HCT116 (cell line): ENCODE data around the gene STON2. TPM values are rescaled to one million over a fixed set of nuclear protein-coding genes. Genes with fewer than 3 reads are reported as not detected.

ENCODE experiments used
- ATAC-seq: fragments of 200-7000 bp; cut with Tn5 transposase; 2 replicates; pipeline ENCODE4 v1.9.1; 2020; ENCODE audit warnings: mild to moderate bottlenecking, moderate library complexity
- BruUV-seq: library from RNA; stranded (reverse); fragments of 400-500 nt; replicated peaks from 2 replicates; lab custom pipeline; 2021; lab: Mats Ljungman, UMichigan
- CTCF ChIA-PET: fragments of 300-600 bp; sonication (Branson Sonifier 250); formaldehyde crosslinking; loops from one replicate; lab custom pipeline; 2021; ENCODE audit warnings: antibody characterized with exemption; lab: Charles Lee
- POLR2A ChIA-PET: fragments of 300-600, 350-600 bp; sonication (Branson Sonifier 250); formaldehyde crosslinking; loops from one replicate; lab custom pipeline; 2021; ENCODE audit warnings: antibody characterized with exemption; lab: Charles Lee
- RAD21 ChIA-PET, 2 experiments: fragments of 300-600 bp; sonication (Branson Sonifier 250); formaldehyde crosslinking; loops; one replicate each; lab custom pipeline; 2023; ENCODE audit warnings: low total read pairs in 2 of 2; ENCODE audit not compliant: uncharacterized antibody in 2 of 2, unreplicated experiment in 2 of 2, low non-redundant PET in 1 of 2; lab: Charles Lee
- DNase-seq: peaks from one replicate; pipeline ENCODE4 v3.0.0-alpha.2; 2010; ENCODE audit warnings: low read depth, low spot score
- H2AFZ ChIP-seq: fragments of 200-600 bp; shearing (Covaris generic), sonication (generic); 2 replicates; pipeline ENCODE4 v1.6.1; 2017; ENCODE audit warnings: low read depth, mixed run types, mixed read lengths, antibody characterized with exemption, low read length; ENCODE audit not compliant: poor library complexity, severe bottlenecking
- H3K27ac ChIP-seq: 2 replicates; pipeline ENCODE4 v1.5.1; 2012; ENCODE audit warnings: low read depth, low read length
- H3K27me3 ChIP-seq: fragments of 200-600 bp; sonication (generic); 2 replicates; pipeline ENCODE4 v1.6.1; 2016; ENCODE audit warnings: mixed run types, low read length, mixed read lengths; ENCODE audit not compliant: insufficient read depth
- H3K36me3 ChIP-seq, 2 experiments: fragments of 200-500 bp in 1 of 2; fragments of 200-600 bp in 1 of 2; sonication (Bioruptor generic) in 1 of 2; sonication (generic) in 1 of 2; 2 replicates each; pipeline versions ENCODE4 v1.5.1 to v1.6.1; 2014 to 2016; ENCODE audit warnings: low read length in 2 of 2, inconsistent platforms in 1 of 2, mixed read lengths in 1 of 2, mixed run types in 1 of 2; ENCODE audit not compliant: insufficient read depth in 2 of 2, control insufficient read depth in 1 of 2
- H3K4me1 ChIP-seq, 2 experiments: fragments of 200-600 bp in 1 of 2; sonication (generic) in 1 of 2; 2 replicates each; pipeline versions ENCODE4 v1.5.1 to v1.6.1; 2012 to 2017; ENCODE audit warnings: low read length in 2 of 2, inconsistent platforms in 1 of 2, mild to moderate bottlenecking in 1 of 2, mixed read lengths in 1 of 2, mixed run types in 1 of 2, moderate library complexity in 1 of 2; ENCODE audit not compliant: insufficient read depth in 2 of 2, control insufficient read depth in 1 of 2
- H3K4me2 ChIP-seq: fragments of 200-600 bp; sonication (generic); 2 replicates; pipeline ENCODE4 v1.6.1; 2017; ENCODE audit warnings: mixed run types, low read length, mixed read lengths
- H3K4me3 ChIP-seq, 2 experiments: fragments of 200-600 bp in 1 of 2; sonication (generic) in 1 of 2; replicated peaks in 1 of 2; 2 replicates each; pipeline ENCODE4 v1.5.1; 2011 to 2016; ENCODE audit warnings: low read length in 2 of 2, control low read depth in 1 of 2, low read depth in 1 of 2, mild to moderate bottlenecking in 1 of 2, mixed read lengths in 1 of 2, mixed run types in 1 of 2
- H3K79me2 ChIP-seq: fragments of 200-600 bp; sonication (generic); 2 replicates; pipeline ENCODE4 v1.6.1; 2017; ENCODE audit warnings: mild to moderate bottlenecking, mixed run types, low read length, moderate library complexity, mixed read lengths; ENCODE audit not compliant: insufficient read depth
- H3K9ac ChIP-seq: fragments of 200-600 bp; sonication (generic); 2 replicates; pipeline ENCODE4 v1.6.1; 2016; ENCODE audit warnings: low read length, mixed read lengths
- H3K9me2 ChIP-seq: fragments of 200-600 bp; sonication (generic), shearing (Covaris generic); 2 replicates; pipeline ENCODE4 v1.6.1; 2017; ENCODE audit warnings: mixed run types, mild to moderate bottlenecking, moderate library complexity; ENCODE audit not compliant: insufficient read depth
- H3K9me3 ChIP-seq, 2 experiments: fragments of 200-500 bp in 1 of 2; fragments of 200-600 bp in 1 of 2; sonication (Bioruptor generic) in 1 of 2; sonication (generic) in 1 of 2; 2 replicates each; pipeline ENCODE4 v1.6.1; 2014 to 2017; ENCODE audit warnings: low read length in 2 of 2, mixed read lengths in 2 of 2, inconsistent platforms in 1 of 2, low read depth in 1 of 2, mild to moderate bottlenecking in 1 of 2, mixed run types in 1 of 2, moderate library complexity in 1 of 2; ENCODE audit not compliant: control insufficient read depth in 1 of 2, insufficient read depth in 1 of 2
- H4K20me1 ChIP-seq: fragments of 200-600 bp; sonication (generic), shearing (Covaris generic); 2 replicates; pipeline ENCODE4 v1.6.1; 2017; ENCODE audit warnings: mixed run types, mild to moderate bottlenecking, moderate library complexity; ENCODE audit not compliant: insufficient read depth
- CBX3 ChIP-seq: IDR thresholded peaks from 2 replicates; pipeline ENCODE4 v1.6.1; 2012; ENCODE audit warnings: low read depth
- CEBPB ChIP-seq: IDR thresholded peaks from 2 replicates; pipeline ENCODE4 v1.6.1; 2012; ENCODE audit warnings: low read depth
- CTCF ChIP-seq, 3 experiments: fragments of 200-600 bp in 1 of 3; sonication (generic) in 1 of 3; IDR thresholded peaks in 2 of 3; conservative IDR thresholded peaks in 1 of 3; 2 replicates each; pipeline ENCODE4 v1.5.1; 2012 to 2017; ENCODE audit warnings: low read depth in 2 of 3, low read length in 2 of 3, antibody characterized with exemption in 1 of 3, borderline replicate concordance in 1 of 3, control low read depth in 1 of 3, mild to moderate bottlenecking in 1 of 3, mixed read lengths in 1 of 3, mixed run types in 1 of 3, moderate library complexity in 1 of 3; ENCODE audit not compliant: insufficient read depth in 1 of 3
- EGR1 ChIP-seq: IDR thresholded peaks from 2 replicates; pipeline ENCODE4 v1.6.1; 2012; ENCODE audit warnings: low read depth
- ELF1 ChIP-seq: IDR thresholded peaks from 2 replicates; pipeline ENCODE4 v1.6.1; 2012; ENCODE audit warnings: low read depth, borderline replicate concordance
- EZH2 ChIP-seq: fragments of 200-600 bp; sonication (generic); IDR thresholded peaks from 2 replicates; pipeline ENCODE4 v1.6.1; 2017; ENCODE audit warnings: antibody characterized with exemption, mixed run types
- JUND ChIP-seq: IDR thresholded peaks from 2 replicates; pipeline ENCODE4 v1.6.1; 2012
- POLR2A ChIP-seq: IDR thresholded peaks from 2 replicates; pipeline ENCODE4 v1.7.0; 2011; ENCODE audit warnings: borderline replicate concordance; ENCODE audit not compliant: insufficient read depth, insufficient read length; ENCODE audit errors: extremely low read depth
- POLR2AphosphoS5 ChIP-seq: IDR thresholded peaks from 2 replicates; pipeline ENCODE4 v1.6.1; 2011; ENCODE audit warnings: mild to moderate bottlenecking, low read depth, low read length, moderate library complexity
- RAD21 ChIP-seq: IDR thresholded peaks from 2 replicates; pipeline ENCODE4 v1.6.1; 2012; ENCODE audit warnings: low read depth, mild to moderate bottlenecking
- REST ChIP-seq: IDR thresholded peaks from 2 replicates; pipeline ENCODE4 v1.6.1; 2012; ENCODE audit warnings: low read depth
- SP1 ChIP-seq: IDR thresholded peaks from 2 replicates; pipeline ENCODE4 v1.6.1; 2012; ENCODE audit warnings: low read depth
- SRF ChIP-seq: IDR thresholded peaks from 2 replicates; pipeline ENCODE4 v1.6.1; 2012; ENCODE audit warnings: low read depth
- TCF7L2 ChIP-seq: IDR thresholded peaks from 2 replicates; pipeline ENCODE4 v1.7.0; 2011; ENCODE audit warnings: borderline replicate concordance, inconsistent platforms; ENCODE audit not compliant: insufficient read depth, insufficient read length; ENCODE audit errors: extremely low read depth
- YY1 ChIP-seq: IDR thresholded peaks from 2 replicates; pipeline ENCODE4 v1.6.1; 2011; ENCODE audit warnings: low read length, low read depth, moderate library complexity, mild to moderate bottlenecking; ENCODE audit not compliant: insufficient replicate concordance; ENCODE audit errors: extremely low read depth
- ZBTB33 ChIP-seq: IDR thresholded peaks from 2 replicates; pipeline ENCODE4 v1.6.1; 2011; ENCODE audit warnings: mild to moderate bottlenecking, low read length, moderate library complexity; ENCODE audit not compliant: insufficient replicate concordance; ENCODE audit errors: extremely low read depth
- ZFX ChIP-seq: fragments of 450-650 bp; IDR thresholded peaks from 2 replicates; pipeline ENCODE4 v1.6.1; 2017
- ZNF274 ChIP-seq: fragments of 200-500 bp; sonication (Bioruptor generic); IDR thresholded peaks from 2 replicates; pipeline ENCODE4 v1.6.1; 2014; ENCODE audit warnings: mild to moderate bottlenecking, low read depth, low read length, inconsistent platforms
- intact Hi-C: fragments of 100-400 bp; cut with micrococcal nuclease; formaldehyde crosslinking; loops from 2 replicates; pipeline ENCODE4 v1.10.0; 2022
- total RNA-seq: library from RNA; stranded (reverse); gene quantifications from one replicate; pipeline ENCODE4 v1.2.1, GENCODE V29; 2021; ENCODE audit not compliant: unreplicated experiment

STON2 gene
- total RNA-seq, 1 experiment from 2014 or later = 4.1 TPM

GRCh38 chr14:81350344-81351130 is 49.6 kb downstream of the STON2 start:
- Histone ChIP-seq H4K20me1 (no peaks in the 10 kb centered on the region), H3K9me2 (no peaks in the 10 kb centered on the region), H2AFZ (no peak overlapping the region), H3K4me1 (no peaks in the 10 kb centered on the region), H3K36me3 (no peaks in the 10 kb centered on the region), H3K27me3 (no peaks in the 10 kb centered on the region), H3K79me2 (no peaks in the 10 kb centered on the region), H3K27ac (no peak overlapping the region), H3K9me3 (no peaks in the 10 kb centered on the region), H3K4me3 (no peak overlapping the region), H3K9ac (no peak overlapping the region), H3K4me2 (no peak overlapping the region)
- CTCF ChIA-PET = no interaction called here
- DNase-seq = no peak
- intact Hi-C loops = no loop called here
- TF ChIP-seq RAD21 = no peak
- TF ChIP-seq ELF1 = no peak
- no peak for TF ChIP-seq CBX3
- no peak for TF ChIP-seq ZNF274
- TF ChIP-seq SRF = no peak
- no peak for TF ChIP-seq ZFX
- TF ChIP-seq CEBPB = no peak
- TF ChIP-seq EGR1 = no peak
- no peak for TF ChIP-seq POLR2A
- no peak for TF ChIP-seq POLR2AphosphoS5
- no peak for TF ChIP-seq JUND
- no peak for TF ChIP-seq REST
- TF ChIP-seq ZBTB33 = no peak
- no peak for TF ChIP-seq EZH2
- no peak for TF ChIP-seq SP1
- TF ChIP-seq YY1 = no peak
- TF ChIP-seq TCF7L2 = no peak
- TF ChIP-seq CTCF (IDR thresholded peaks at IDR 0.05 in 2 of 3, conservative IDR thresholded peaks at IDR 0.05 in 1 of 3; ENCODE audit: borderline replicate concordance in 1 of 3, insufficient read depth in 1 of 3, low read depth in 2 of 3, low read length in 2 of 3) = no peak
- no peak for ATAC-seq
- POLR2A ChIA-PET = no interaction called here
- RAD21 ChIA-PET = no interaction called here
- no TSS peak for BruUV-seq
